NCI-H187 treated with DMSO at 0.1 percent for 48 hours (cell line): ENCODE data around the gene C2CD2L.
"Not testable (repeated sequence)": the region's sequence is repeated elsewhere in the genome, so short reads cannot be mapped to it uniquely, and the experiment has no call there.

Experiments used
- DNase-seq: peaks from one replicate; lab custom pipeline; 2025; lab: John Stamatoyannopoulos, UW

C2CD2L gene

GRCh38 chr11:119115484-119116234 is 8.5 kb downstream of the C2CD2L start:
- DNase-seq, result no peak

DNA sequence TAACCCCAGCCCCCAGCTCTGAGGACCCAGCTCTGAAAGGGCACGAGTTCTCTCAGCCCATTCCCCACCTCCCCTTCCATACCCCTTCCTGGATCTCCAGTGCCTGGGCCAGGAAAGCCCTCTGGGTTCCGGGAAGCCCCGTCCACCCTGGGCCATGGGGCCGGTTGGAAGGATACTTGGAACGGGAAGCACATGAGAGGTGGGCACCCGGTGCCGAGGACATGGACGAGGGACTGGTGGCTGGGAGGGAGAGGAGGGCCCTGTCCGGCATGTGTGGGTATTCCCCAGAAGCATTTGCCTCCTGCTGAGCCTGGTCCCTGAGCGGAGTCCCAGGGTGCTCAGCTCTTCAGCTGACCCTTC is 9.1 kb downstream of the C2CD2L start:
- no peak for DNase-seq

GRCh38 chr11:119116601-119117000 is 9.5 kb downstream of the C2CD2L start:
- DNase-seq, result no peak

DNA sequence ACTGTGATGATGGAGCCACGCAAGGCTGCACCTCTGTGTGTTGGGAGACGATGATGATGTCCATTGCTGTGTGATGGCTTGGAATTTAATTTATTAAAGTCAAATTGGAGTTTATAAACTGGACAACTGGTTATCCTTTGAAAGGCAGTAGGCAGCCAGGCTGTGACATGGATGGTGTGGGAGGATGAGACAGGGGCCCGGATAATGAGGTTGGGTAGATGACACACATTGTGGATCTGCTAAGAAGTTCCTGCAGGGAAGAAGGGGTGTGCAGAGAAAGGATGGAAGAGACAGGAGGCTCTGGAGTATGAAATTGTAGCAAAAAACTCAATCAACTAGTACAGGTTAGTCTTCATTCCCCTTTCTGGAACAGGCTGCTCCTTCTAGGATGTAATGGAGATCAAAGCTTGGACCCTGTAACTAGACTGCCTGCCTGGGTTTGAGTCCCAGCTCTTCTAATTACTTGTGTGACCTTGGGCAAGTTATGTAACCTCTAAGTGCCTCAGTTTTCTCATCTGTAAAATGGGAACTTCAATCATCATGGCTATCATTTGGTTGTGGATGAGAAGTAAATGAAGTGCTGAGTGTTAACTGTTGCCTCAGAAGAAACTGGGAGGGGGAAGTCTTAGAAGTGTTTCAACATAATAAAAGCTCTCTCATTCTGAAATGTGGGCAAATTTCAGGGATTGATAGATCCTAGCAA is 10.0 kb downstream of the C2CD2L start:
- no peak for DNase-seq

DNA sequence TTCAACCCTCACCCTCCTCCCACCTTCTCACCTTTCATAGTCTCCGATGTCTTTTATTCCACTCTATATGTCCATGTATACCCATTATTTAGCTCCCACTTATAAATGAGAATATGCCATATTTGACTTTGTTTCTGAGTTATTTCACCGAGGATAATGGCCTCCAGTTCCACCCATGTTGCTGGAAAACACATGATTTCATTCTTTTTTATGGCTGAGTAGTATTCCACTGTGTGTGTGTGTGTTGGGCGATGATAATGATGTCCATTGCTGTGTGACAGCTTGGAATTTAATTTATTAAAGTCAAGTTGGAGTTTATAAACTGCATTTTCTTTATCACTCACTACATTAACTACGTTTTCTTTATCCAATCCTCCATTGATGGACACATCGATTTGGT is 11.1 kb downstream of the C2CD2L start:
- no peak for DNase-seq

DNA sequence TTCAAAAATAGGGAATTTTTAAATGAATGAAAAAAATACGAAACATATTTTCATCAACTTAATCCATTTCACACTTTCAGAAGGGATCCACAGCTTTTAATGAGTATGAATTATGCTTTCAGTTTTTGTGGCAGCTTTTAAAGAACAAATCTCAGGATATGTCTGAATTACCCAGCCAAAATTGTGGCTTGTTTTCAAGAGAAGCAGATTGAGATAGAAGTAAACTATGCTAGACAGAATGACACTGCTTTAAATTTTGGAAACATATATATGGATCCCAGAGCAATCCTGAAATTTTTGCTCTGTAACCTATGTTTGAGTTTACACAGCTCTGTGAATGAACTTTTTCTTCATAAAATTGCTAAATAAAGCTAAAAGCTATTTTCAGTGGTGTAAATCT is 11.8 kb downstream of the C2CD2L start:
- DNase-seq, result no peak

GRCh38 chr11:119120639-119121007 is 13.5 kb downstream of the C2CD2L start:
- no peak for DNase-seq

- peak; percentile 92 for DNase-seq
Observed at GRCh38 chr11:119121008-119121810, 14.1 kb downstream of the C2CD2L start, which contains the start of gene HINFP. Gene HINFP, plus strand, starts transcription at chr11:119121580. Its CDS starts 5,365 bp downstream, at chr11:119126945.

DNA sequence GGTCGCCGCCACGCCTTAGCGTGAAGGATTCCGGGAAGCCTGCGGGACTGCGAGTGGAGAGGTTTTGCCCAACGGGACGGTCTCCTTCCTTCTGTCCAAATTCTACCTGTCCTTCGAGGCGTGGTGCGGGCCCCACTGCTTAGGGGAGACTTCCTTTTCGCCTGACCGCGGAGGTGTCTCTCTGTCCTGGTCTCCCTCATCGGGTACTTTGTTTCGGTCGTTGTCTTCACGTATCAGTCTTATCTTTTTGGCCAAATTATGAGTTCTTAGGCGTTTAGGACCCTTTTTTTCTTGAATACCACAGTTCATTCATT is 14.6 kb downstream of the C2CD2L start:
- no peak for DNase-seq

GRCh38 chr11:119125821-119126220 is 18.7 kb downstream of the C2CD2L start:
- DNase-seq, result no peak

DNA sequence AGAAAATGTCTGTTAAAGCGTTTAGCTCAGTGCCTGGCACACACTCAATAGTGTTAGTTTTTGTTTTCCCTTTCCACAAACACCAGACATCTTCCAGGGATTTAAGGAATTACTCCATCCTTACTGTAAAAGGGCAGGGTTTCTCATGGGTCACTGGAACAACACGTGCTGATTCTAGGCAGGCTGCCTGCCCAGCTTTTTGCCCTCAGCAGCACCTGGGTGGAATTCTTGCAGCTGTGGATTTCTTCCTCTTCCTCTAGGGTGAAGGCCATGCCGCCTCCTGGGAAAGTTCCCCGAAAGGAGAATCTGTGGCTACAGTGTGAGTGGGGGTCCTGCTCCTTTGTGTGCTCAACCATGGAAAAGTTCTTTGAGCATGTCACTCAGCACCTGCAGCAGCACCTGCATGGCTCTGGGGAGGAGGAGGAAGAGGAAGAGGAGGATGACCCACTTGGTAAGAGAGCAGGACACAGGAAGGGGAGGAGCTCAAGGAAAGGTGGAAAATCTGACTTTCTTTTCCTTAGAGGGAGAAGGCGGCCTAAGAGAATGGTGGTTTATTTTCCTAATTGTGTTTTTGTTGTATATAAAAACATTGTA is 19.6 kb downstream of the C2CD2L start:
- no peak for DNase-seq

GRCh38 chr11:119130662-119131061 is 23.5 kb downstream of the C2CD2L start:
- no peak for DNase-seq

GRCh38 chr11:119134389-119134978 is 27.3 kb downstream of the C2CD2L start:
- no peak for DNase-seq

DNA sequence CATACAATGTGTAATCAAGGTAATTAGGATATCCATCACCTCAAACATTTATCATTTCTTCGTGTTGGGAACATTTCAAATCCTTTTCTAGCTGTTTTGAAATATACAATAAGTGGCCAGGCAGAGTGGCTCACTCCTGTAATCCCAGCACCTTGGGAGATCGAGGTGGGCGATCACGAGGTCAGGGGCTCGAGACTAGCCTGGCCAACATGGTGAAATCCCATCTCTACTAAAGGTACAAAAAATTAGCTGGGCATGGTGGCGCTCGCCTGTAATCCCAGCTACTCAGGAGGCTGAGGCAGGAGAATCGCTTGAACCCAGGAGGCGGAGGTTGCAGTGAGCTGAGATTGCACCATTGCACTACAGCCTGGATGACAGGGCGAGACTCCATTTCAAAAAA is 32.1 kb downstream of the C2CD2L start:
- DNase-seq, result not testable (repeated sequence)

DNA sequence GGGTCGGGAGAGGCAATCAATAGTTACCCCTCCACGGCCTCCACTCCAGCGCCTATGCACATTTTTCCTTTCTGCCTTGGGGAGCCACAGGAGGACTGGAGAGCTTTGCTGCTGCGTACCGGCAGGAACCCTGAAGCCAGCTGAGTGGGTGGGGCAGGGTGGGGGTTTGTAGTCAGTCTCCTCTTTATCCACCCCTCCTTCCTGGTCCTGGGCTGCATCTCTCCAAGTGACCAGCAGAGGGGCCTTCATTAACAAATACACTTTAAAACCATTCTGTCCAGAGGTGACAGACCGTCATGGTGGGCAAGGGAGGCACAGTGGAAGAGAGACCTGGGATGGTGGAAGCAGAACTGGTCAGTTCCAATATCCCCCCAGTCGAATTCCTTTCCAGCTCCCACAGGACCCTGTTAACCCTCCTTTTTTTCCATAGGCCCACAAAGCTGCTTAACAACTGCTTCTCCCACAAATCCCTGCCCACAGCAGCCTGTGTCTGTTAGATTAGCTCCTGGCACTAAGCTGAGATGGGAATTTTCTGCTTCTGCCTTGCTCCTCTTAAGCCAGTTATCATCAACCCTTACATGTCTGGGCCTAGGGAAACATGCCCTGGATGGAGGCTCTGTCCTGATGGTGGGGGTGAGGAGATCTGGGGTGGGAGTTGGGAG is 37.8 kb downstream of the C2CD2L start:
- no peak for DNase-seq

GRCh38 chr11:119145551-119145950 is 38.4 kb downstream of the C2CD2L start:
- no peak for DNase-seq

- DNase-seq, result no peak
Observed at GRCh38 chr11:119147604-119148333, 40.6 kb downstream of the C2CD2L start.

DNA sequence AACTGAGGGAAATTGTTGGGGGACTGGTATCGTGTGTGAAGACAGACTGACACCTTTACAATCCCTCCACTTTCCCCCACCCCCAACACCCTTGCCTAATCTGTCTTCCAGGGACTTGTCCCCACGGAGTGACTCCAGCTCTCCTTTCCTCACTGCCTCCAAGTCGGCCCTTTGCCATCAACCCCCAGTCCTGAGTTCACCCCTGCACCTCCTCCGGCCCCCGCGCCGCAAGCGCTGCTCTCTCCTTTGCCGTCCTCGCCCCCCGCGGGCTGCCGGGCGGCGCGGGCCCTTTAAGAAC is 41.5 kb downstream of the C2CD2L start:
- no peak for DNase-seq

GRCh38 chr11:119149018-119149785 is 42.1 kb downstream of the C2CD2L start, which contains the start of gene ABCG4:
Gene ABCG4, plus strand, starts transcription at chr11:119149052. Its CDS starts 914 bp downstream, at chr11:119149966.
- DNase-seq, result no peak

DNA sequence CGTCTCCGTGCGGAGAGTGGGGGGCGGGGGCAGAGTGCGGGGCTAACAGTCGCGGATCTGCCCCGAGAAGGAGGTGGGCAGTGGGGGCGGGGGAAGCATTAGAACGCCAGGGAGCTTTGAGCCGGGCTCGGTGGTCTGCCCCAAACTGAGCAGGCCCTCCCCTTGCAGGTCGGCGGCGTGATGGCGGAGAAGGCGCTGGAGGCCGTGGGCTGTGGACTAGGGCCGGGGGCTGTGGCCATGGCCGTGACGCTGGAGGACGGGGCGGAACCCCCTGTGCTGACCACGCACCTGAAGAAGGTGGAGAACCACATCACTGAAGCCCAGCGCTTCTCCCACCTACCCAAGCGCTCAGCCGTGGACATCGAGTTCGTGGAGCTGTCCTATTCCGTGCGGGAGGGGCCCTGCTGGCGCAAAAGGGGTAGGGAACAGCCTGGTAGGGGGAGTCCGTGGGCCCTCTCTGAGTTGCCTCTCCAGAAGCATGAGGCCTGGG is 42.7 kb downstream of the C2CD2L start:
- no peak for DNase-seq
